HEK293T (cell line): ENCODE data around the gene EMP1.
A peak's percentile ranks its signal among the peaks of the same experiment; 100 is the strongest.

ENCODE experiments used
- CTCF ChIA-PET: fragments of 350-600 bp; formaldehyde crosslinking; extraction: SDS; loops from one replicate; lab custom pipeline; 2021; ENCODE audit warnings: antibody characterized with exemption, inconsistent platforms; lab: Yijun Ruan, JAX
- POLR2A ChIA-PET: fragments of 350-600 bp; formaldehyde crosslinking; extraction: SDS; loops from one replicate; lab custom pipeline; 2020; ENCODE audit warnings: antibody characterized with exemption, inconsistent platforms; lab: Yijun Ruan, JAX
- DNase-seq: peaks from one replicate; pipeline ENCODE4 v3.0.0; 2012; ENCODE audit warnings: mixed read lengths; ENCODE audit errors: extremely low spot score
- ARNT ChIP-seq: fragments of 450-650 bp; IDR thresholded peaks from 2 replicates; pipeline ENCODE4 v1.6.1; 2017; ENCODE audit warnings: mild to moderate bottlenecking
- BHLHE40 ChIP-seq: fragments of 450-650 bp; IDR thresholded peaks from 2 replicates; pipeline ENCODE4 v1.6.1; 2016; ENCODE audit warnings: mild to moderate bottlenecking, moderate library complexity, borderline replicate concordance
- CTBP1 ChIP-seq: fragments of 450-650 bp; IDR thresholded peaks from 2 replicates; pipeline ENCODE4 v1.6.1; 2016; ENCODE audit warnings: borderline replicate concordance
- ELF4 ChIP-seq: fragments of 450-650 bp; IDR thresholded peaks from 2 replicates; pipeline ENCODE4 v1.6.1; 2017; ENCODE audit warnings: antibody characterized with exemption
- FOXA1 ChIP-seq: fragments of 450-650 bp; IDR thresholded peaks from 2 replicates; pipeline ENCODE4 v1.6.1; 2016; ENCODE audit warnings: mild to moderate bottlenecking
- FOXK2 ChIP-seq: fragments of 450-650 bp; IDR thresholded peaks from 2 replicates; pipeline ENCODE4 v1.6.1; 2016; ENCODE audit warnings: mild to moderate bottlenecking
- FOXM1 ChIP-seq: fragments of 450-650 bp; IDR thresholded peaks from 2 replicates; pipeline ENCODE4 v1.6.1; 2017; ENCODE audit warnings: mild to moderate bottlenecking, borderline replicate concordance
- HDGF ChIP-seq: fragments of 450-650 bp; IDR thresholded peaks from 2 replicates; pipeline ENCODE4 v1.6.1; 2017; ENCODE audit warnings: antibody characterized with exemption, borderline replicate concordance
- L3MBTL2 ChIP-seq: fragments of 450-650 bp; conservative IDR thresholded peaks from 2 replicates; pipeline ENCODE4 v1.6.1; 2016; ENCODE audit warnings: mild to moderate bottlenecking
- LEF1 ChIP-seq: fragments of 450-650 bp; IDR thresholded peaks from 2 replicates; pipeline ENCODE4 v1.6.1; 2017; ENCODE audit warnings: mild to moderate bottlenecking, borderline replicate concordance
- NFRKB ChIP-seq: fragments of 450-650 bp; IDR thresholded peaks from 2 replicates; pipeline ENCODE4 v1.6.1; 2016; ENCODE audit warnings: mild to moderate bottlenecking, moderate library complexity
- PKNOX1 ChIP-seq: fragments of 450-650 bp; IDR thresholded peaks from 2 replicates; pipeline ENCODE4 v1.6.1; 2016
- SP1 ChIP-seq: fragments of 450-650 bp; IDR thresholded peaks from 2 replicates; pipeline ENCODE4 v1.6.1; 2017
- SUZ12 ChIP-seq: fragments of 450-650 bp; IDR thresholded peaks from 2 replicates; pipeline ENCODE4 v1.6.1; 2016; ENCODE audit warnings: mild to moderate bottlenecking
- TARDBP ChIP-seq: fragments of 450-650 bp; IDR thresholded peaks from 2 replicates; pipeline ENCODE4 v1.6.1; 2016
- ZNF384 ChIP-seq: fragments of 450-650 bp; IDR thresholded peaks from 2 replicates; pipeline ENCODE4 v1.6.1; 2016

EMP1 gene

GRCh38 chr12:13222076-13222475 lies 25.6 kb downstream of the EMP1 start:
- DNase-seq, result no peak
- no peak for TF ChIP-seq BHLHE40
- TF ChIP-seq FOXK2, result no peak
- TF ChIP-seq ELF4, result no peak
- no peak for TF ChIP-seq SUZ12
- no peak for TF ChIP-seq HDGF
- TF ChIP-seq NFRKB, result no peak
- TF ChIP-seq L3MBTL2, result no peak
- TF ChIP-seq ARNT, result no peak
- no peak for TF ChIP-seq ZNF384
- no peak for TF ChIP-seq LEF1
- TF ChIP-seq FOXA1, result no peak
- TF ChIP-seq PKNOX1, result no peak
- TF ChIP-seq CTBP1, result no peak
- no peak for TF ChIP-seq FOXM1
- no peak for TF ChIP-seq TARDBP
- TF ChIP-seq SP1, result no peak
- CTCF ChIA-PET, result interaction anchor here (0.6 to 3.5 kb wide), 2 partner anchors 10 to 12 kb away, joined by 3 to 21 read pairs; no protein-coding TSS in a partner anchor
- POLR2A ChIA-PET, result no interaction called here

GRCh38 chr12:13223179-13223804 lies 26.8 kb downstream of the EMP1 start:
- ChIA-PET POLR2A (no interaction called here), CTCF (interaction anchor here (3.5 kb wide), 1 partner anchor 11 kb away, joined by 21 read pairs; no protein-coding TSS in a partner anchor)
- no peak for TF ChIP-seq ARNT
- no peak for TF ChIP-seq BHLHE40
- no peak for TF ChIP-seq NFRKB
- TF ChIP-seq SP1, result no peak
- no peak for DNase-seq

- TF ChIP-seq ZNF384, result no peak
- no peak for TF ChIP-seq ELF4
- TF ChIP-seq FOXM1, result no peak
- TF ChIP-seq L3MBTL2, result no peak
- no peak for TF ChIP-seq PKNOX1
- no peak for TF ChIP-seq SP1
- TF ChIP-seq FOXK2, result no peak
- no peak for TF ChIP-seq FOXA1
- TF ChIP-seq HDGF, result no peak
- TF ChIP-seq ARNT, result no peak
- TF ChIP-seq NFRKB, result no peak
- ChIA-PET POLR2A (no interaction called here), CTCF (no interaction called here)
- no peak for DNase-seq
Observed at GRCh38 chr12:13223941-13224340, 27.4 kb downstream of the EMP1 start.

GRCh38 chr12:13227191-13227590 lies 30.7 kb downstream of the EMP1 start:
- TF ChIP-seq PKNOX1 (peak; percentile 12; the same call in 1 of the 2 replicates), ARNT (no peak), NFRKB (no peak), LEF1 (no peak), FOXA1 (no peak), BHLHE40 (no peak), FOXM1 (no peak)
- no peak for DNase-seq
- ChIA-PET POLR2A (no interaction called here), CTCF (interaction anchor here (0.6 to 2.0 kb wide), 2 partner anchors 15 to 111 kb away, joined by 3 to 9 read pairs; no protein-coding TSS in a partner anchor)

GRCh38 chr12:13228579-13228978 lies 32.1 kb downstream of the EMP1 start:
- TF ChIP-seq SUZ12 (no peak), PKNOX1 (no peak), FOXA1 (no peak), FOXK2 (no peak), FOXM1 (no peak), NFRKB (no peak), TARDBP (no peak), ELF4 (no peak), CTBP1 (no peak), ARNT (no peak), BHLHE40 (no peak), LEF1 (no peak), ZNF384 (no peak), L3MBTL2 (no peak), HDGF (no peak), SP1 (no peak)
- CTCF ChIA-PET, result no interaction called here
- no peak for DNase-seq
- POLR2A ChIA-PET, result no interaction called here

- CTCF ChIA-PET, result no interaction called here
- DNase-seq, result no peak
- POLR2A ChIA-PET, result no interaction called here
- TF ChIP-seq ZNF384 (no peak), NFRKB (no peak), L3MBTL2 (no peak), FOXK2 (no peak), LEF1 (no peak), FOXM1 (no peak), PKNOX1 (no peak), BHLHE40 (no peak), HDGF (no peak), TARDBP (no peak)
Observed at GRCh38 chr12:13229504-13229903, 33.0 kb downstream of the EMP1 start.
